Fibroblast of peridontal ligament (primary cell): ENCODE data around the gene RTL1.

Experiments
- DNase-seq: peaks from one replicate; pipeline ENCODE4 v3.0.0-alpha.2; 2010; ENCODE audit errors: extremely low read depth

RTL1 gene

DNA sequence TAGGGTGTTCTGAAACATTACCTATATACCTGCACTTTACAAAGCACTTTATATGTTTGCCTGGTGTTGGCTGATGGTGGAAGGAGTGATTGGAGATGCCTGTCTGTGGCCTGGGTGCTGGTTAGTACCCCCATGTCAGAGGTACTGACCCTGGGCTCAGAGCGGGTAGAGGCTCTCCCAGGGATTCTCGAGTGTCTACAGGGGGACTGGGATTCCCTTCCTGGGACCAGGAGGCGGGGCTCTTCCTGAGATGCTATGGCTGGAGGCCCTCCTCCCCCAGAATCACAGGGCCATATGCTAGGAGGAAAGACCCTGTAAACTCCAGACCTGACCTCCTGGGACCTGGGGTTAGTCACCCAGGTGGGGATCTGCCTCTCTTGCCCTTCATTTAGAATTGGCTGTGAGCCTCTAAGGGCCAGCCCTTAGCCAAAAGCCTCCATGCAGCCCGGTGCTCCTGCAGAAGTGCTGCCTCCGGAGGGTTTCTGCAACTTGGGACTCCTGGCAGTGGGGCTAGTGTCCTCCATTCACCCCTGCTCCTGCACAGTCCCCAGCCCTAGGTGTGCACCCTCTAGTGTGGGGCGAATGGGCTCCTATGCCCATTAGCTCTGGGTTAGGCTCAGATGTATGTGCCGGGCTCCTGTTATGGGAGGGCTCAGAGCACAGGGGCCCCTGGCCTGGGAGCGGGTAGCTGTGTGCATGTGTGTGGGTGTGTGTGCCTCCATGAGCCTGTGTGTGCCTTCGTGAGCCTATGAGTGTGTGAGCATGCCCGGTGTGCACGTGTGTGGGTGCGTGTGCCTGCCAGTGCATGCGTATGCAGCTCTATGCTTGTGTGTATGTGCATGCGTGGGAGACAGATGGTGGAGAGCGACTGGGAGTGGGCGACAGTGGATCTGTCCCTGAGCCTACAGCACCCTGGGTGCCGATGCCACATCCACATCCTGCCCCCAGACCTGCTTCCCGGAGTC, 36.6 kb downstream of the RTL1 start:
- DNase-seq, result no peak

DNA sequence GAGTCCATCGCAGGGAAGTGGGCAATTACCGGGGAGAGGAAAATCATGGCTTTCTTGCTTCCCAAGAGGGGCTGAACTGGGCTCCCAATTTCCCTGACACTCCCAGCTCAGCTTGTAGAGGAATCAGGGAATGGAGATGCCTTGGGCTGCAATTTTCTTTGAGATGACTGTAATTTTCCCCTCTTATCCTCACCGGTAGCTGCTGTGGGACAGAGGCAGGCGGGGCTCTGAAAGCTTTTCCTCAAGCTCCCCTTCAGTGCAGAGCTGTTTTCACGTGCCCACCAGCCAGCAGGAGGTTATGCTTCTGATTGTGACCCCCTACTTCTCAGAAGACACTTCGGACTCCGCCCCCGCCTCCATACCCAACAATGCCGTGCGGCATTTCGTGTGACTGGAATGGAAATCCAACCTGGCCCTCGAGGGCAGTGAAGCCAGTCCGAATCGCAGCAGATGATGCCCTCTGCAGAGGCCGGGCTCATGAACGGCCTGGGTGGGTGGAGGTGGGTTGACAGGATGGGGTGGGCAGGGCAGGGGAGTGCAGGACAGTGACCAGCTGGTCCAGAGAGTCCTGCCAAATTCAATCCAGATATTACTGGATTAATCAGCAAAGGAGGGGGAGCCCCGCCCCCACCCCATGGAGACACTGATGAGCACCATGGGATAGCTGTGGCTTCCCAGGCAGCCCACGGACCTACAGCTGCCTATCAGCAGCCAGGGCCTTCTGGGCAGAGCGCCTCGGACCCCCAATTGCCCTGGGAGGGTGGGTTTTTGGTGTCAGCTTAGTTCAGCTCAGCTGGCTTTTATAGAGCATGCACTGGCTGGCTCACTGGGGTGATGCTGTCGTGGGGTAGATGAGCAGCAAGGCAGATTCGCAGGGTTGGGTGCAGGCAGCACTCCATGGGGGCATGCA, 37.6 kb downstream of the RTL1 start:
- no peak for DNase-seq

DNA sequence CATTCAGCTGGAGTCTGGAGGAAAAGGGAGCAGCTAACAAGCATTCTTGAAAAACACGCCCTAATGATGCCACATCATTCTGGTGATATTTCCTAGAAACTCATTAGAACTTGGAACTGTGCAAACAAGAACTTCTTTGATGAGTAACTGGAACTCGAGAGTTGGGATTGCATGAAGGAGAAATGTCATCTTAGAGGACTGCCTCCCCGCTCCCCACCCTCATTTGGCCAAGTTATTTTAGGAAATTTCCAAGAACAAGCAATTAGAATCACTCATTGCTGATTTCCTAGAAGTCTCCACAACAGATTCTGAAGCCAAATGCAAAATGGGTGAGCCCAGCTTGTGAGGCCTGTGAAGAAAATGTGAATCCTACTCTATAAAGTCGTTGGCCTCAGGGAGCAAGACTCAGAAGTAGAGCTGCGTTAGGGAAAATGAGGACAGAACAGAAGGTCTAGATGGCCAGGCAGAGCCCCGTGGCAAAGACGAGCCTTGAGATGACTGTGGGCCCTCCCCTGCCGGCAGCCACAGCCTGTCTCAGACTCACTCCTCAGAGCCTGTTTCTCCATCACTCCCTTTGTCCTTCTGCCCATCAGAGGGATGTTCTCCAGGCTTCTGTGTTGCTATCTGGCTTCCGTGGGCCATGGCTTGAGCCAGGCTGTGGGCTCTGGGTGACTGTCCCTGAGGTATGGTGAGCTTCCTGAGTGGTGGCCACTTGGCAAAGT, 38.4 kb downstream of the RTL1 start:
- peak; percentile 48 for DNase-seq

DNA sequence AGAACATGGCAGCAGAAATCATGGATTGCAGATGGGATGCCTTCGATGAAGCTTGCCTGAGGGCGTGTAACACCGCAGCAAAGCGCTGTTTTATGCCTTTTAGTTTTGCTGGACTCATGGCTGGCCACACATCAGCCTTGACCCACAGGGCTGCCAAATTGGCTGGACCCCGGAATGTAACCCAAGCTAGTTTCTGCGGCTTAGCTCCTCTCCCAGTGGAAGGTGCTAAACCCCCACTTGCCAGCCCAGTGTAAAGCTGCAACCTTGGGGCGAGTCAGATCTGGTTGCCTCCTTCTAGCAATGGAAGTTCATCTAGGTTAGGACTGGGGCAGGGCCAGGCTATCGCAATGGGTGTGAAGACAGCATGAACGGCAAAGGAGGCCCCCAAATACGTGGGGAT, 39.3 kb downstream of the RTL1 start:
- DNase-seq, result no peak

DNA sequence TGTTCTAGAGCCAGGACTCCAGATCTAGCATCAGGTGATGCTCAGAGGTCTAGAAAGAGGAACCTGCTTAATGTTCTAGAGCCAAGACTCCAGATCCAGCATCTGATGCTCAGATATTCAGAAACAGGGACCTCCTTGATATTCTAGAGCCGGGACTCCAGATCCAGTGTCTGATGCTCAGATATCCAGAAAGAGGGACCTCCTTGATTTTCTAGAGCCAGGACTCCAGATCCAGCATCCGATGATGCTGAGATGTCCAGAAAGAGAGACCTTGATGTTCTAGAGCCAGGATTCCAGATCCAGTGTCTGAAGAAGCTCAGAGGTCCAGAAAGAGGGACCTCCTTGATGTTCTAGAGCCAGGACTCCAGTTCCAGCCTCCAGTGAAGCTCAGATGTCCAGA, 40.7 kb downstream of the RTL1 start:
- DNase-seq, result no peak

DNA sequence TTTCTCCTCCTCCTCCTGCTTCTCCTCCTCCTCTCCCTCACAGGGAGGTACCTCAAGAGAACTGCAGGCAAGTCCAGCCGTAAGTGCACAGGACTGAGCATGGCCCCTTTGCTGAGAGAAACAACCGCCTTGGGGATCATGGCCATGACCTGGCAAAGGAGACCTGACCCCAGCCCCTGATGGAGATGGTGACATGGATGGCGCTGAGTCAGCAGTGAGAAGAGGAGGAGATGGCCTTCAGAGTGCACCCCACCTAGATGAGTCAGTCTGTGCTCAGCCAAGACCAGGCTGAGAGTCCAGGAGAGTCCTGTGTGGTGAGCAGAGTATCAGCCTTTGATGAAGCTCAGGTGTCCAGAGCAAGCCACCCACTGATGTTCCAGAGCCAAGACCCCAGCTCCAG, 41.2 kb downstream of the RTL1 start:
- DNase-seq, result no peak

DNA sequence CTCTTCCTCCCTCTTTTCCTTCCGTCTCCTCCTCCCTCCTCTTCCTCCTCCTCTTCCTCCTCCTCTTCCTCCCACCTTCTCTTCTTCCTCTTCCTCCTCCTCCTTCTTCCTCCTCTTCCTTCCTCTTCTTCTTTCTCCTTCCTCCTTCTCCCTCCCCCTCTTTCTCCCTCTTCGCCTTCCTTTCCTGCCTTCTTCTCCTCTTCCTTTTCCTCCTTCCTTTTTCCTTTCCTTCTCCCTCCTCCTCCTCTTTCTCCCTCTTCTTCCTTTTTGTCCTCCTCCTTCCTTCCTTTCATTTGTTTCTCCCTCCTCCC, 41.6 kb downstream of the RTL1 start:
- no peak for DNase-seq

DNA sequence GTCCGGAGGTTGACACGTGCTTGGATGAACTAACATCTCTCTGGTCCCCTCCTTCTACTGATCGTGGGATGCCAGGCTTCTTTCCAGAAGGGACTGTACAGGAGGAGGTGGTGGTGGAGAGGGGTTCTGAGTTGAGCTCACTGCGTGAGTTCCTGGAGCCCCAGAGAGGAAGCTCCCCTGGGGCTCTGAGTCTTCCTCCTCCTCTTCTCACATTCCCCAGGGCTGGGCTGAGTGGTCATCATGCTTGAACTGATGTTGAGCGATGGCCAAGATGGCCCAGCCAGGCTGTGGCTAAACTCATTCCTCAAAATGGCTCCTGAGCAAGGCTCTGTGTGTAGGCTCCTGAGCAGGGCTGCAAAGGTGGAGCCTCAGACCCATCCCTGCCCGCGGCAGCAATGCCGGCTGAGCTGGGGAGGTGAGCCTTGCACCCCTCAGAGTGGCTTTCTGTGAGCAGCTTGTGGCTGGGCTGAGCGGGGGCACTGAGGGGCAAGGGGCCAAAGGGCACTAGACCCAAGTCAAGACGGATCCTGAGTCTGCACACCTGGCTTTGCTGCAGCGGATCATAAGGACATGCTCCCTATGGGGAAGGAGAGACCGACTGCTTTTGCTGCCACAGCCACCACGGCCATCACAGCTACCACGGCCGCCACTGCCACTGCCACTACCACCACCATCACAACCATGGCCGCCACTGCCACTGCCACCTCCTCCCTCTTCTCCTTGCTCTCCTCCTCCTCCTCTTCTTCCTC, 42.2 kb downstream of the RTL1 start:
- no peak for DNase-seq

DNA sequence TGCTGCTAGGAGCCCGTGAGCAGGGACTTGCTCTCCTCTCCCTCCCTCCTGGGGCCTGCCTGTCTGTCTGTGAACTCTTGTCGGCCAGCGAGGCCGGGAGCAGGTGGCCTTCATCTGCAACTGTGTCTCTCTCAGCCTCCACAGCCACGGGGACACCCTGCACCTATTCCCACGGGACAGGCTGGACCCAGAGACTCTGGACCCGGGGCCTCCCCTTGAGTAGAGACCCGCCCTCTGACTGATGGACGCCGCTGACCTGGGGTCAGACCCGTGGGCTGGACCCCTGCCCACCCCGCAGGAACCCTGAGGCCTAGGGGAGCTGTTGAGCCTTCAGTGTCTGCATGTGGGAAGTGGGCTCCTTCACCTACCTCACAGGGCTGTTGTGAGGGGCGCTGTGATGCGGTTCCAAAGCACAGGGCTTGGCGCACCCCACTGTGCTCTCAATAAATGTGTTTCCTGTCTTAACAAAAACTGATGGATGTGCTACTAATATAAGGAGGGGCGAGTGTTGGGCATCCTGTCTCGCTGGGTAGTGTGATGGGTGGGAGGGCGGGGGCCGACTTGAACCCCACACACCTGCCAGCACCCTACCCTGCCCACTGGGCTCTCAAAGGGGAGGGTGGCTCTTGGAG, 42.9 kb downstream of the RTL1 start:
- DNase-seq, result no peak

DNA sequence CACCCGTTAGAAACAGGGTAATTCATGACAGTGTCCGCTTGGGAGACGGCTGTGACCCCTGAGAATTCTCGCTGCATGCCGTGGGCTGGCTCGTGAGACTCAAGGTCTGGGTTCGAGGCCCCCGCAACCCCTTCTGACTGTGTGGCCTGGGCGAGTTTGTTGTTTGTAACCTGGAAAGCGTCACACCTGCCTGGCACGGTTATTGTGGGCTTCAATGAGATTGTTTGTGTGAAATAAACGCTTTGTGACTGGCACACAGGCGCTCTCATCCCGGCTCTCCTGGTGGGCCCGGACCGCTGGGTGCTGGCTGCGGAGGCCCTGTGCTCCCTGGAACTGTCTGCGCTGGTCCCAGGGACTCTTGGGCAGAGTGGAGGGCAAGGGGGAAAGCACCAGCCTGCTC, 43.7 kb downstream of the RTL1 start:
- no peak for DNase-seq

DNA sequence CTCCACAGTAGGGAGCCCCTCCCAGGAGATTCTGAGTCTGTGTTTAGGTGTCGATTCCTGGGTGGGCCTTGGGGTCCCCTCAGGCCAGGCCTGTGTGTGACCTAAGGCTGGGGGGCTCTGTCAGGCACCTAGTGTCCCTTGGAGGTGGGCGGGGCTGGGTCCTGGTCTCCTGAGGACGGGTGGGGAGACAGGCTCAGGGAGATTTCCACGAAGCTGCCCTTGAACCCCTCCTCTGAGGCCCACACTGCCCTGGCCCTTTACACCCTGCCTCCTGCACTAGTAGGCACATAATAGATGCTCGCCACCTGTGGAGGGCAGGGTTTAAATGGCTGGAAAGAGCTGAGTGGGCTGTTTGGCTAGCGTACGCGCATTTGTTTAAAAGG, 44.7 kb downstream of the RTL1 start:
- DNase-seq, result no peak

DNA sequence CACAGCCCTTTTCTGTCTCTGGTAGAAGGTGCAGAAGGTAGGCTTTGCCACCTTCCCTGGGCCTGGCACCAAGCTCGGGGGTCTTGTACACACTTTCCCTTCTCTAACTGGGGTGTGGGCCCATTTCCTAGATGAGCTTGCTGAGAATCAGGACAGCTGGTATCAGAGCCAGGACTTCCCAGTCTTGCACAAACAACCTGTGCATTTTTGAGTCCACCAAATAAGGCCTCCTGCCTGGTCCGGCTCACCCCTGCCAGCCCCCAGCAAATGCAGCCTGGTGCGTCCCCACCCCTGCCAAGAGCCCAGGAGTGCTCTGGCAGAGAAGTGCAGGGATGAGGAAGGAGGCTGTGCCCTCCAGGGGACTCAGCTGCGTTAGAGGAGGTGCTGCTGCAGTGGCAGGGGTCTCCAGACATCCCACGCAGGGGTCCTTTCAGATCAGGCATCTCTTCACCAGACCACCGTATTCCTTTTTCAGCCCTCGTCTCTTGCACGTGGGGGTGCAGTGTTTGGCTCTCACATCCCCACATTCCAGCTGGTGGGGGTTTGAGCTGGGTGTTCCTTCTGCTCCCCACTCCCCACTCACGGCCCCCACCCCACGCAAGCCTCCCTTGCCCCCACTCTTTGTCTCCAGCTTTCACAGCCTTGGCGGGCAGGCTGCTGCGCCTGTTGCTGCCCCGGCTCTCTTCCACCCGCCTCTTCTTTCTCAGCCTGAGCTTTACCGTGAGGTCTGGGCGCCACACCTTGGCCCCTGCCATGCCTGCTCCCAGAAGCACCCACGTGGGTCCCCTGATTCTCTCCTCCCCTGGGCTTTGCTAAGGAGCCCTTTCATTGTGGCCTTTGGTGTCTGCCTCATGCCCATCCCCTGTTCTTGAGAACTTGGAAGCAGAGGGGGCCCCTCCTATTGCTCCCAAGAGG, 45.3 kb downstream of the RTL1 start:
- DNase-seq, result no peak

DNA sequence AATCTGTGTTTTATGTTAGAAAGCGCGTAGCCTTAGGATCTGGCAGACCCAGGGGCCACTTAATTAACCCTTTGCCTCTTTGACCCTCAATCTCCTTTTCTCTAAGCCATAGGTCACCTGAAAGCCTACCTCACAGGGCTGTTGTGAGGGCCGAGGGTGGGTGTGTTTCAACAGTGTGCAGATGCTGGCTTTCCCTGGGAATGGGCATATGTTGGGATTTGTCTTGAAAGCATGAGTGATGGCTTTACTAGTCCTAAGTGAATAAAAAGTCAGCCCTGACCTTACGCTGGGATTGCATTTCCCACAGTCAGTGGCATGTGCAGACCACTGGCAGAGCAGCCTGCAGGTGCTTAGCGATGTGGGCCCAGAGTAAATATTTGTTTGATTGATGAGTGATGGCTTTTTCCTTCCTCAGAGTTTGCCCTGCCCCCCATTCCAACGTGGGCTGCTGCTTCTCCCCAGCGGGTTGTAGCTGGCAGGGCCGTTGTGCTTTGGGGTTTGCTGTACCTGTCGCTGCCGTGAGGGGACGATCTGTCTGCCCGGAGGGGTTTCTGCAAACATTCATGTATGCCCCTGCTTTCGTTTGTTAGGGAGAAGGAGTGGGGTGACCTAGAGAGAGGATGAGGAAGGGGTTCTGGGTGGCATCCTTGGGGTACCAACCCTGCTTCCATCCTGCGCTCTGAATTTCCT, 46.1 kb downstream of the RTL1 start:
- DNase-seq, result no peak

DNA sequence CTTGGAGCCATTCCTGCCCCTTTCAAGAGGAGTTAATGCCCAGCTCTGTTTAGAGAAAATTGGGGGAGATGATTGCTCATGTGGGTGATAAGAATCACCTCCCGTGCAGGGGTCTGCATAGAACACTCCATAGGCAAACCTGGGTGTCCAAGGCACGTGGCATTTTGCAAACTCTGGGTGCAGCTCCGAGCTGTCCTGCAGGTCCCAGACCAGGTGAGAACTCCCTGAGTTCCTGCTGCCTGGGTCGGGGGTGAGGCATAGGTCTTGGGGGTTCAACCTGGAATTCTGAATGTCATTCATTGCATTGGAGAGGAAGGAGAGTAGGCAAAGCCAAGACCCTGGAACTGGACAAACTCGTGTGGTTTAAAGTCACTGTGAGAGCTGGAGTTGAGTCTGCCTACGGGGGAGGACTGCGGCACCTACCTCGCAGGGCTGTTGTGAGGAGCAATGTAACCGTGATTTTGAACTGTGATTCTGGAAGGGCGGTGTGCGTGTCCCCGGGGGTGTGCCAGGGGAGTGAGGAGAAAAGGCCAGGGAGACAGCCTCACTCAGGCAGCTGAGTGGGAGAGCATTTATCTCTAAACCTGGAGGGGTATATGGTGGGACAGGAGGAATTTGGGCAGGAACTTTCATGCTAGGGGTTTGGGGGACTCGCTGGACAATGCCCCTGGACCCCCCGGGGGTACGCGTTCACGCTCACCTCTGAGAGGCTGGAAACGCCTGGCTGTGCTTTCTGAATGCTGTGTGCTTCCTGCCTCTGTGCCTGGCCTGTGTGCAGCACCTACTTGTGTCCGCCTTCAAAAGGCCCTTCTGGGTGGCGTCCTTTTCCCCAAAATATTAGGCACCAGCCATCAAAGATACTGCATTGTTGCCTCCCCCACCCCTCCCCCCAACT, 47.2 kb downstream of the RTL1 start:
- no peak for DNase-seq

DNA sequence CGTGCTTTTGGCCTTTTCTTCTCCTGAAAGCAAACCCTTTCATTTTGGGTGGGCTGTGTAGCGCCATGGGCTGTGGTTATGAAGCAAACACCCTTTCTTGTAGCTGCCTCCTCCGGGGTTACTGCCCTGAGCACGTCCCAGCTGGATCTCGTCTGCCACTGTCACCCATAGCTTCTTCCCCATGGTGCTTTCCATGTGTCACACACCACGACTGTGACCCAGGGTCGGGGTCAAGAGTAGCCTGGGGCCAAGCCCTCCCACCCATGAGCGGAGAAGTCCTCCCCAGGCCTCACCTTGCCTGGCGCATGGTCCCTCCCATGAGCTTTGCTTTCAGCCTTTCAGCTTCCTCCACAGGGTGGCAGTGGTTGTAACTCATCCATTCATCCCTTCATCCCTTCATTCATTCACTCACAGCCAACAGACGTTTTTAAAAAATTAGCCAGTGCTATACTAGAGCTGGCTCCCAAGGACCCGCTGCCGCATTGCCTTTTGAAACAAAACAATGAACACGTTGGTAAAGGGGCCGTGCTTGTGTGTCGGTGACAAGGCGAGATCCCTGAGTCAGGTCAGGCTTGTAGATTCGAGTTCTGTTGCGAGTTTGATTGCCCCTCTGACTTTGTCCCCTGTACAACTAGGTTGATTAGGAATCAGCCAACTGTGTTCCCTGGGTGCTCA, 48.1 kb downstream of the RTL1 start:
- DNase-seq, result no peak

DNA sequence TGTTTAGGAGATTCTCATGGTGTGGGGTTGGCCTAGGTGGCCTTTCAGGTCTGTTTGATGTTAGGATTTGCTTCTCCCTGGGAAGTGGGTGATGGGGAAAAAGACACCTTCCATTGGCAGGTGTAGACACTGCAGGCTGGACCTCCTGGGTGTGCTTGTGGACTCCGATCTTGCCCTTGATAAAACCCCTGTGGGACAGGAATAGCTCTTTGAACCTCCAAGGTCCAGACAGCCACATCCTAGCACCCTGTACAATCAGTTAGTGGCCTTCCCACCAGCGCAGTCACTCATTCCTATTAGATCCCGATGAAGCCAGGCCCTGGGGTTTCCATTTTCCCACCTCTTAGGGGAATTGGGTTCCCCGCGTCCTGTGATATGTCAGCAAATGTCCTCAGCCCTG, 49.1 kb downstream of the RTL1 start:
- DNase-seq, result no peak

DNA sequence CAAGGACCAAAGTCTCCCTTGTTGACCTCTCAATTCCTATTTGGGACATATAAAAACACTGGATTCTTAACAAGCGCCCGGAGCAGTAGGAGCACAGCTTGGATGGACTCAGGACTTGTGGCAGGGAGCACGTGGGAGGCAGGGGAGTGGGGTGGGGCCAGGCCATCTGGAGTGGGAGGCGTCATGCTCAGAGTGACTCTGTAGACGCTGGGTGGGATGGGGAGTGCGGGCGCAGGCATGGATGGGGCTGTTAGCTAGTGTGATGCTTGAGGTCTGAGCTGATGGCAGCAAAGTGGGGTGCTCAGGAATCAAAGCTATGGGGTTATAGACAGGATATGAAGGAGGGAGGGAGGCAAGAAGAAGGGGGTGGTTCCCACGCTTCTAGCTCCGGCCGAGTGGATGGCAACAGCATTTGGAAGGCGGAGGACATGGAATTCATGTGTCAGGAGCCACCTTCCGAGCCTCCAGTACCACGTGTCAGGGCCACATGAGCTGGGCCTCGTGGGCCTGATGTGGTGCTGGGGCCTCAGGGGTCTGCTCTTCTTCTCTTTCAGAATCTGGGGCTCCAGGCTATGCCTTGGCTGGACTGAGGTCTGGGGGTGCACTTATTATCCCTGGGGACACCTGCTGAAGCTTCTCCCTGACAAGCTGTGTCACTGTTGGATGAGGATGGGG, 51.4 kb downstream of the RTL1 start:
- DNase-seq, result no peak
